NCI-H345 (cell line): ENCODE data around the gene CPNE2.

Source experiments
- DNase-seq: peaks from one replicate; lab custom pipeline; 2025; lab: John Stamatoyannopoulos, UW

The CPNE2 gene

DNA sequence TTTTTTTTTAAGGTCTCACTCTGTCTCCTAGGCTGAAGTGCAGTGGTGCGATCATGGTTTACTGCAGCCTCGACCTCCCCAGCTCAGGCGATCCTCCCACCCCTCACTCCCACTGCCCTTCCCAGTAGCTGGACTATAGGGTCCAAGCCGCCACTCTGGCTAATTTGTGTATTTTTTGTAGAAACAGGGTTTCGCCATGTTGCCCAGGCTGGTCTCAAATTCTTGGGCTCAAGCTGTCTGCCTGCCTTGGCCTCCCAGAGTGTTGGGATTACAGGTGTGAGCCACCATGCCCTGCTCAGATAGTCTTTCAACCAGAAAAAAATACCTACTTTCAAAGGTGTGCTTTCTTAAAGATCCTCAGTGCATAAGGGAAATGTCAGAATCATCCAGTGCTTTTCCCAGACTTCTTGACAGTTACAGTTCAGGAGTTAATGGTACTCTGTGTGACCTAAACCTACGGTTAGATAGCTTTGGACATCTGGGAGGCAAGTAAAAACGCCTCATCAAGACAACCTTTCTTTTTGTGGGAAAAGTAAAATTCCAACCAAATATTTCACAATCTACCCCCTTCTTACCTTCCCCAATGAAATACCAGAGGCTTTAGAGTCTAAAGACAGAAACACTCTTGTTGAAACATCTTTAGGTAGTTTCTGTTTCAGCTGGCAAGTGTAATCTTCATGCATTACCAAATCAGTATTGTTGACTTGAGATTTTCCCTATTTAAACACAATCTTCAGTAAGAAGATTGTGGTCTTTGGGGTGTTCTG lies 100.5 kb downstream of the CPNE2 start:
- DNase-seq: no peak

GRCh38 chr16:57194512-57194911 lies 102.1 kb downstream of the CPNE2 start:
- DNase-seq: no peak

DNA sequence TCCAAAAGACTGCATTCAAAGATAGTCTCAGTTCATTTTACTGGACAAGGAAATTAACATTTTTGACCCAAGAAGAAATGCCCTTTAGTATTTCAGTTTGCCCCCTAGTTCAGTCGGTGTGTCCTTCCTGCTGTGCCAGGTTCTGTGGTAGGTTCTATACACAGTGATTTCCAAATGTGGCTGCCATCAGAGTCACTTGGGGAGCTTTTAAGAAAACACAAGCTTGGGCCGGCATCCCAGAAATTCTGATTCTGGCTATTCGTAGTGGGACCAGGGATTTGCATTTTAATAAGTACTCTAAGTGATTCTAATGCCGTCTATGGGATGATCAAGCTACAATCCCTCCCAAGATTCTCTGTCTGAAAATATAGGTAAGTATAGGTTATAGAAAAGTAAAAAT lies 103.9 kb downstream of the CPNE2 start:
- no peak for DNase-seq

DNA sequence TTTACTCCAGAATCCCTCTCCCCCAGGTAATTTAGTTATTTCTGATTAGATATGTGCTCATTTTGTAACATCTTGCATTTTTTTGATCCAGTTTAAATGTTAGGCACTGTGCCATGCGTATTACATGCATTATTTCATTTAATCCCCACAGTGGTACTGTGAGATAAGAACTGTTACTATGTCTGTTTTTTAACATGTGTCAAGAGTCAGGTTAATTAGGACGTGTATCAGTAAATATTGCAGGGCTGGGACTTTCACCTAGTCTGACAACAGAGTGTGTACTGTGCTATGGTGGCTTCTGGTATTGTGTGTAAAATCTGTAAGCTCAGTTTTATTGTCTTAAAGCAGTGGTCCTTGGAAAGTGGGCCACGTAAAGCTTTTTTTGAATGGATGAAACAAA lies 104.4 kb downstream of the CPNE2 start:
- no peak for DNase-seq
